Activated CD8-positive, alpha-beta T cell treated with anti-CD3 and anti-CD28 coated beads for 36 hours (primary cell): ENCODE measurements around the gene XPO6. TPM values are rescaled to one million over a fixed set of nuclear protein-coding genes. Genes with fewer than 3 reads are reported as not detected.

Experiments
- ATAC-seq: fragments of 200-7000 bp; cut with Tn5 transposase; one replicate; pipeline ENCODE4 v1.10.0; 2021; ENCODE audit warnings: mild to moderate bottlenecking, moderate library complexity
- CTCF ChIA-PET: fragments of 350-600 bp; sonication (Branson Sonifier 250); formaldehyde crosslinking; loops from one replicate; lab custom pipeline; 2021; ENCODE audit warnings: antibody characterized with exemption; lab: Charles Lee
- POLR2A ChIA-PET: fragments of 350-600 bp; sonication (Branson Sonifier 250); formaldehyde crosslinking; loops from one replicate; lab custom pipeline; 2021; ENCODE audit warnings: antibody characterized with exemption; lab: Charles Lee
- DNase-seq: peaks from one replicate; pipeline ENCODE4 v3.0.0-alpha.2; 2020
- H3K27ac Mint-ChIP-seq: one replicate; pipeline ENCODE4 v1.8.0; 2021; ENCODE audit warnings: mild to moderate bottlenecking, mixed read lengths
- H3K27me3 Mint-ChIP-seq: one replicate; pipeline ENCODE4 v1.8.0; 2021; ENCODE audit warnings: mixed read lengths
- H3K36me3 Mint-ChIP-seq: one replicate; pipeline ENCODE4 v1.8.0; 2021; ENCODE audit warnings: low read depth, mixed read lengths
- H3K4me1 Mint-ChIP-seq: one replicate; pipeline ENCODE4 v1.8.0; 2021; ENCODE audit warnings: low read depth, mixed read lengths
- H3K4me3 Mint-ChIP-seq: one replicate; pipeline ENCODE4 v1.8.0; 2021; ENCODE audit warnings: mild to moderate bottlenecking, moderate library complexity, mixed read lengths
- H3K9me3 Mint-ChIP-seq: one replicate; pipeline ENCODE4 v1.8.0; 2021; ENCODE audit warnings: mixed read lengths
- intact Hi-C: fragments of 100-400 bp; cut with micrococcal nuclease; formaldehyde crosslinking; loops from one replicate; pipeline ENCODE4 v1.10.0; 2022
- total RNA-seq, 2 experiments: library from RNA; stranded (reverse); gene quantifications; one replicate each; pipeline ENCODE4 v1.2.3, GENCODE V29; 2021
- TF ChIP-seq, protein P1 (sequence below): fragments of 200-600 bp; IDR thresholded peaks from one replicate; pipeline ENCODE4 v1.8.0; 2022; ENCODE audit warnings: antibody characterized with exemption, mild to moderate bottlenecking

Gene XPO6
- total RNA-seq, 2 experiments from 2014 or later = 250 to 253 TPM

DNA sequence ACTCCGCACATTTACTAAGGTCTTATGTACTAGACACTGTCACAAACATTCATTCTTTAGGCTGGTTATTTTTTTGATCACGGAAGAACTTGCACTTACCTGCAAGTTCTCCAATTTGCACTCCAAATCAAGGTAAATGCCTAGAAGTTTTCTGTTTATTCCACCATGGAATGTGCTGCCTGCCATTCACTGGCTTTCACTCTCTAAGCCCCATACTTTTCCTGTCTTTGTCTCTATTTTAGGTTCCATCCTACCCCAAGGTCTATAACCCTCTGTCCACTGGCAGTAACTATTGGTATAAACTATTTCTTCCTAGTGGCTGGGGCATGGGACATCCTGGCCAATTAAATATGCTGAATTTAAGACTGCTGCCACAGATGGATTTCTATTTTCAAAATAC is 15.9 kb downstream of the XPO6 start:
- Mint-ChIP-seq H3K27ac (peak overlapping the region; percentile 98), H3K4me3 (no peak overlapping the region), H3K4me1 (peaks cover 72% of the 10 kb centered on the region), H3K9me3 (no peaks in the 10 kb centered on the region), H3K27me3 (no peaks in the 10 kb centered on the region), H3K36me3 (peaks cover 57% of the 10 kb centered on the region)
- ATAC-seq (no peak), DNase-seq (no peak)
- TF ChIP-seq, protein P1, sequence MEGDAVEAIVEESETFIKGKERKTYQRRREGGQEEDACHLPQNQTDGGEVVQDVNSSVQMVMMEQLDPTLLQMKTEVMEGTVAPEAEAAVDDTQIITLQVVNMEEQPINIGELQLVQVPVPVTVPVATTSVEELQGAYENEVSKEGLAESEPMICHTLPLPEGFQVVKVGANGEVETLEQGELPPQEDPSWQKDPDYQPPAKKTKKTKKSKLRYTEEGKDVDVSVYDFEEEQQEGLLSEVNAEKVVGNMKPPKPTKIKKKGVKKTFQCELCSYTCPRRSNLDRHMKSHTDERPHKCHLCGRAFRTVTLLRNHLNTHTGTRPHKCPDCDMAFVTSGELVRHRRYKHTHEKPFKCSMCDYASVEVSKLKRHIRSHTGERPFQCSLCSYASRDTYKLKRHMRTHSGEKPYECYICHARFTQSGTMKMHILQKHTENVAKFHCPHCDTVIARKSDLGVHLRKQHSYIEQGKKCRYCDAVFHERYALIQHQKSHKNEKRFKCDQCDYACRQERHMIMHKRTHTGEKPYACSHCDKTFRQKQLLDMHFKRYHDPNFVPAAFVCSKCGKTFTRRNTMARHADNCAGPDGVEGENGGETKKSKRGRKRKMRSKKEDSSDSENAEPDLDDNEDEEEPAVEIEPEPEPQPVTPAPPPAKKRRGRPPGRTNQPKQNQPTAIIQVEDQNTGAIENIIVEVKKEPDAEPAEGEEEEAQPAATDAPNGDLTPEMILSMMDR = no peak
- intact Hi-C loops = no loop called here
- CTCF ChIA-PET = interaction anchor here (2.7 kb wide), 1 partner anchor 11 kb away, joined by 6 read pairs; no protein-coding TSS in a partner anchor
- POLR2A ChIA-PET = interaction anchor here (3.3 to 5.4 kb wide), 3 partner anchors 12 to 54 kb away, joined by 12 to 124 read pairs (median 31); partner anchors contain the start of gene XPO6

DNA sequence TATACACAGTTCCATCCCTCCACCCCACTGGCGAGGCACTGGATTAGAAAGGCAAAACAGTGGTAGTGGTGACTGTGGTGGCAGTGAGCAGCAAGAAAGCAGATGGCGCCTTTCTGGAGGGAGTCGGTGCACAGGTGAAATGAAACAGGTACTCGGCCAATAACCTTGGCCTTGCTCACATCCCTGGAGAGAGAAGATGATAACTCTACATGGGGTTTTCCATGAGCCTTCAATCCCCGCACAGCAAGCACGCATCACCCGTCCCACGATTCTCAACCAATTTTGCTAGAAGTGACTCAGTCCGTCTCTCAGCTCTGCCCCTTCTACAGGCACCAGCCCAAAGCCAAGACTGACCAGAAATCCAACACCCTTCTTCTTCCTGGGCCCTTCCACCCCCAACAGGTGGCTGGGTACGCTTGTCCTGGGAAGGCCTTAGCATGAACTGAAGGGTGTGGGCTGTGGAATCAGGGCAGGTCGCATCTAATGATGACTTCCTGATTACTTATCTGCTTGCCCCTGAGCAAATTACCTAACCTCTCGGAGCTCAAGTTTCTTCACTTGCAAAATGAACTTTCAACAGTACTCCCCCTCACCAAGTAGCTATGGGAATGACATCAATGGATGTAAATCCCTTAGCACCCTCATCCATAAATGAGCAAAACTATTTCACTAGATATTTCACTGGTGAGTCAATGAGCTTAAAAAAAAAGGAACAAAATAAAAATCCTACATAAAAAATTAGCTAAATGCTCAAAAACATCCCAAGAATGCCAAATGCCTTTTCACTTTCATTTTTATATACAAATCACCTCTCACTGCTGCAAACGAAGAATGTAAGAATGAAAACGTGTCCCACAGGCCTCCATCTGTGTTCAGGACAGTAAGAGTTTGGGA is 18.0 kb downstream of the XPO6 start:
- peaks cover 78% of the 10 kb centered on the region for H3K4me1 Mint-ChIP-seq
- POLR2A ChIA-PET = interaction anchor here (0.8 to 5.4 kb wide), 7 partner anchors 11 to 55 kb away, joined by 4 to 124 read pairs (median 5); partner anchors contain the start of gene XPO6
- H3K4me3 Mint-ChIP-seq = peak overlapping the region; percentile 78
- ATAC-seq = peak; percentile 57
- TF ChIP-seq, protein P1 = no peak
- DNase-seq = peak; percentile 77
- H3K27me3 Mint-ChIP-seq = no peaks in the 10 kb centered on the region
- peak overlapping the region; percentile 98 for H3K27ac Mint-ChIP-seq
- CTCF ChIA-PET = interaction anchor here (0.9 to 4.2 kb wide), 8 partner anchors 10 to 430 kb away, joined by 3 to 34 read pairs (median 4); no protein-coding TSS in a partner anchor
- peaks cover 61% of the 10 kb centered on the region for H3K36me3 Mint-ChIP-seq
- H3K9me3 Mint-ChIP-seq = no peaks in the 10 kb centered on the region
- intact Hi-C loops = loop anchor here (2.0 kb wide), 1 partner anchor 53 kb away; no protein-coding TSS in a partner anchor

DNA sequence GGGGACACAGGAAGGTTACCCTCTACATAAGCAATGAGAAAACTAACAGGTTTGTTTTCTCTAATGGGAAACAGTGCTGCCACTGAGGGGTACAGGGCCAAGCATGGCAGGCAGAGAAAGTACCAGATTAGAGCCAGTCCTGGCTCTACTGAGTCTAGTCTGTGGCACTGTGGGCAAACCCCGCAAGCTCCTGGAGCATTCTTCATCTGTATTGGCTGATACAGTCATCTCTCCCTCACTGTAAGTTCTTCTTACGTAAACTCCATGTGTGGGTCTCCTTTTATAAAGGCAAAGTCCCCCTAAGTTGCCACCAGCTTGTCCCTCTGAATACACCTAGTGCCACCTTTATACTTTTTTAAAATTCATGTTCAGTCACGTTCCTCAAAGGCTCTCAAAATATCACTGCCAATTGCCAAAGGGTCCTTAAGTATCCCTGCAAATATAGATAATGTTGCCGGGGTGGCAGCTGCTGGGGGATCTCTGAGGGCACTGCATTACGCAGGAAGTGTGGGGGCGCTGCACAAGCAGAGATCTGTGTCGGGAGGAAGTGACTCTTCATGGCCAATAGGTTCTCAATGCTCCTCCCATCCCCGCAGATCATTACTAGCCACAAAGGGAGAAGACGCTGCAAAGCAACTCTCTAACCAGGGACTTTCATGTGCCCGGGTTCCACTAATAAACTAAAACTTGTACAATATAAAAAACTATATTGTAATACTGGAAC is 18.8 kb downstream of the XPO6 start:
- peaks cover 85% of the 10 kb centered on the region for H3K4me1 Mint-ChIP-seq
- DNase-seq = peak; percentile 94
- ChIA-PET CTCF (interaction anchor here (1.2 to 4.2 kb wide), 6 partner anchors 10 to 431 kb away, joined by 3 to 34 read pairs (median 5); no protein-coding TSS in a partner anchor), POLR2A (interaction anchor here (0.9 to 5.4 kb wide), 9 partner anchors 10 to 100 kb away, joined by 3 to 124 read pairs (median 5); partner anchors contain the start of gene XPO6)
- peaks cover 68% of the 10 kb centered on the region for H3K36me3 Mint-ChIP-seq
- peak; percentile 88 for ATAC-seq
- H3K27ac Mint-ChIP-seq = peak overlapping the region; percentile 98
- H3K9me3 Mint-ChIP-seq = no peaks in the 10 kb centered on the region
- TF ChIP-seq, protein P1 = no peak
- intact Hi-C loops = loop anchor here (2.0 kb wide), 1 partner anchor 52 kb away; no protein-coding TSS in a partner anchor
- peak overlapping the region; percentile 78 for H3K4me3 Mint-ChIP-seq
- H3K27me3 Mint-ChIP-seq = no peaks in the 10 kb centered on the region

DNA sequence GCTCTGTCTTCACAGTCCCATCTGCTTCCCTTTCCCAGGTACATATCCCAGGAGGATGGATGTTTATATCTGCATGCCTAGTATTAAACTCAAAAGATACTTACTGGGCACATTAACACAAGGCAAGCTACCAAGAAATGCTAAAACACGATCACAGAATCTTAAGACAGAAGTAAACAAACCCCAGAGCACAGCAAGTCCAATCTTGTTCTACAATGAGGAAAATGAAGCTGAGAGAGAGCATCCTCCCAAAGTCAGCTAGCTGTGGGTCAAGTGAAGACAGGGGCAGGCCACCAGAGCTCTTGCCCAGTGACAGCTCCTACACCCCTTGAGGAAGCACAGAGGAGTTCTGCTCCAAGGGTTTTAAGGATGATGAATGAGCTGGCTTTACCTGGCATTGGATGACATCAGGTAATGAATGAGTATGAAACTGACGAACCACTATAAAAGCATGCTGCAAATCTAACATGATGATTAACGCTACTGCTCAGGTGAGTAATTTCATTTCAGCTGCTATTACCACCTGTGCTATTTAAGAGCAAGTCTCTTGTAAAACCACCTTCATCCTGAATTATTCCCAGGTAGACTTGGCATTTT is 20.3 kb downstream of the XPO6 start:
- H3K9me3 Mint-ChIP-seq = no peaks in the 10 kb centered on the region
- peaks cover 72% of the 10 kb centered on the region for H3K36me3 Mint-ChIP-seq
- H3K4me1 Mint-ChIP-seq = peaks cover 91% of the 10 kb centered on the region
- DNase-seq (no peak), ATAC-seq (no peak)
- CTCF ChIA-PET = interaction anchor here (0.9 to 4.2 kb wide), 6 partner anchors 8 to 51 kb away, joined by 3 to 34 read pairs (median 3); partner anchors contain the start of gene XPO6
- intact Hi-C loops = no loop called here
- no peaks in the 10 kb centered on the region for H3K27me3 Mint-ChIP-seq
- H3K27ac Mint-ChIP-seq = peak overlapping the region; percentile 88
- peak overlapping the region; percentile 10 for H3K4me3 Mint-ChIP-seq
- POLR2A ChIA-PET = interaction anchor here (0.8 to 5.4 kb wide), 6 partner anchors 9 to 43 kb away, joined by 3 to 124 read pairs (median 6); partner anchors contain the start of gene XPO6
- TF ChIP-seq, protein P1 = no peak
